Skeletal muscle satellite cell (primary cell): ENCODE results near the gene CCDC137.
A peak's percentile ranks its signal among the peaks of the same experiment; 100 is the strongest.

Experiments
- H3K27me3 ChIP-seq: 2 replicates; pipeline ENCODE4 v1.7.0; 2013; ENCODE audit warnings: low read length; ENCODE audit not compliant: control insufficient read depth, insufficient read depth
- H3K36me3 ChIP-seq: 2 replicates; pipeline ENCODE4 v1.7.0; 2013; ENCODE audit warnings: mild to moderate bottlenecking, control low read depth, low read length; ENCODE audit not compliant: insufficient read depth
- H3K4me1 ChIP-seq: 2 replicates; pipeline ENCODE4 v1.7.0; 2013; ENCODE audit warnings: low read length; ENCODE audit not compliant: control insufficient read depth, insufficient read depth
- H3K4me2 ChIP-seq: 2 replicates; pipeline ENCODE4 v1.7.0; 2013; ENCODE audit warnings: mild to moderate bottlenecking, low read length
- H3K4me3 ChIP-seq: 2 replicates; pipeline ENCODE4 v1.7.0; 2013; ENCODE audit warnings: low read length
- H3K9ac ChIP-seq: 2 replicates; pipeline ENCODE4 v1.7.0; 2013; ENCODE audit warnings: mild to moderate bottlenecking, low read depth, low read length, moderate library complexity
- H3K9me3 ChIP-seq: replicated peaks from 2 replicates; pipeline ENCODE4 v1.7.0; 2013; ENCODE audit warnings: mild to moderate bottlenecking, control low read depth, low read length

CCDC137 gene

GRCh38 chr17:81640011-81640410 is 26.5 kb upstream of the CCDC137 start:
- H3K27me3 ChIP-seq, result no peaks in the 10 kb centered on the region
- H3K36me3 ChIP-seq, result no peaks in the 10 kb centered on the region
- H3K4me3 ChIP-seq, result no peak overlapping the region
- peaks cover 19% of the 10 kb centered on the region for H3K4me1 ChIP-seq
- no peak overlapping the region for H3K9ac ChIP-seq
- H3K9me3 ChIP-seq, result no peaks in the 10 kb centered on the region
- no peak overlapping the region for H3K4me2 ChIP-seq

- peaks cover 14% of the 10 kb centered on the region for H3K4me1 ChIP-seq
- peak overlapping the region; percentile 69 for H3K4me2 ChIP-seq
- peak overlapping the region; percentile 75 for H3K9ac ChIP-seq
- no peaks in the 10 kb centered on the region for H3K36me3 ChIP-seq
- H3K4me3 ChIP-seq, result peak overlapping the region; percentile 44
- no peaks in the 10 kb centered on the region for H3K9me3 ChIP-seq
- peaks cover 4% of the 10 kb centered on the region for H3K27me3 ChIP-seq
These were observed 24.6 kb upstream of the CCDC137 start for GRCh38 chr17:81641825-81642489.

- H3K4me1 ChIP-seq, result peaks cover 14% of the 10 kb centered on the region
These were observed 22.0 kb upstream of the CCDC137 start for GRCh38 chr17:81644496-81644895.

GRCh38 chr17:81644976-81645952 is 21.3 kb upstream of the CCDC137 start:
- Histone ChIP-seq H3K36me3 (no peaks in the 10 kb centered on the region), H3K4me1 (peaks cover 14% of the 10 kb centered on the region), H3K4me2 (no peak overlapping the region), H3K9me3 (no peaks in the 10 kb centered on the region), H3K27me3 (peaks cover 23% of the 10 kb centered on the region), H3K4me3 (no peak overlapping the region), H3K9ac (no peak overlapping the region)

More at GRCh38 chr17:81644496-81644895, 22.0 kb upstream of the CCDC137 start:
- Histone ChIP-seq H3K4me3 (no peak overlapping the region), H3K27me3 (peaks cover 23% of the 10 kb centered on the region), H3K4me2 (no peak overlapping the region), H3K9me3 (no peaks in the 10 kb centered on the region), H3K9ac (no peak overlapping the region), H3K36me3 (no peaks in the 10 kb centered on the region)

GRCh38 chr17:81646869-81647600 is 19.5 kb upstream of the CCDC137 start:
- peaks cover 15% of the 10 kb centered on the region for H3K4me1 ChIP-seq
- H3K36me3 ChIP-seq, result no peaks in the 10 kb centered on the region
- H3K9me3 ChIP-seq, result no peaks in the 10 kb centered on the region
- H3K27me3 ChIP-seq, result peaks cover 23% of the 10 kb centered on the region
- no peak overlapping the region for H3K9ac ChIP-seq
- no peak overlapping the region for H3K4me2 ChIP-seq
- H3K4me3 ChIP-seq, result no peak overlapping the region

GRCh38 chr17:81647640-81648012 is 18.9 kb upstream of the CCDC137 start:
- Histone ChIP-seq H3K9ac (no peak overlapping the region), H3K9me3 (no peaks in the 10 kb centered on the region), H3K27me3 (peaks cover 23% of the 10 kb centered on the region), H3K4me3 (no peak overlapping the region), H3K36me3 (no peaks in the 10 kb centered on the region), H3K4me2 (peak overlapping the region; percentile 29), H3K4me1 (peaks cover 9% of the 10 kb centered on the region)

- no peaks in the 10 kb centered on the region for H3K9me3 ChIP-seq
- peaks cover 23% of the 10 kb centered on the region for H3K27me3 ChIP-seq
- no peak overlapping the region for H3K9ac ChIP-seq
- no peak overlapping the region for H3K4me3 ChIP-seq
- peak overlapping the region; percentile 29 for H3K4me2 ChIP-seq
- peaks cover 9% of the 10 kb centered on the region for H3K4me1 ChIP-seq
- no peaks in the 10 kb centered on the region for H3K36me3 ChIP-seq
These were observed 18.4 kb upstream of the CCDC137 start for GRCh38 chr17:81648013-81648706.

- H3K36me3 ChIP-seq, result no peaks in the 10 kb centered on the region
- H3K4me3 ChIP-seq, result no peak overlapping the region
- peaks cover 9% of the 10 kb centered on the region for H3K4me1 ChIP-seq
- H3K9me3 ChIP-seq, result no peaks in the 10 kb centered on the region
- H3K9ac ChIP-seq, result no peak overlapping the region
- no peak overlapping the region for H3K4me2 ChIP-seq
- H3K27me3 ChIP-seq, result peaks cover 23% of the 10 kb centered on the region
These were observed 17.8 kb upstream of the CCDC137 start for GRCh38 chr17:81648707-81649085.

GRCh38 chr17:81650951-81651350 is 15.6 kb upstream of the CCDC137 start:
- no peak overlapping the region for H3K4me3 ChIP-seq
- no peaks in the 10 kb centered on the region for H3K9me3 ChIP-seq
- H3K36me3 ChIP-seq, result no peaks in the 10 kb centered on the region
- H3K4me2 ChIP-seq, result no peak overlapping the region
- H3K4me1 ChIP-seq, result peaks cover 9% of the 10 kb centered on the region
- H3K9ac ChIP-seq, result no peak overlapping the region
- peaks cover 23% of the 10 kb centered on the region for H3K27me3 ChIP-seq

GRCh38 chr17:81651692-81652091 is 14.8 kb upstream of the CCDC137 start:
- H3K36me3 ChIP-seq, result no peaks in the 10 kb centered on the region
- H3K4me3 ChIP-seq, result no peak overlapping the region
- no peak overlapping the region for H3K9ac ChIP-seq
- peaks cover 22% of the 10 kb centered on the region for H3K27me3 ChIP-seq
- H3K4me1 ChIP-seq, result peaks cover 9% of the 10 kb centered on the region
- no peak overlapping the region for H3K4me2 ChIP-seq
- no peaks in the 10 kb centered on the region for H3K9me3 ChIP-seq
